Measurements from ENCODE around the gene NCK1. TPM values are rescaled to one million over a fixed set of nuclear protein-coding genes. Genes with fewer than 3 reads are reported as not detected.

The NCK1 gene
- total and polyA plus RNA-seq, 12 donors, result 7.6 to 31.8 (median 21.0) TPM

- TF ChIP-seq CTCF (IDR thresholded peaks at IDR 0.05), result no peak
- Histone ChIP-seq H3K4me1 (peaks cover 0 to 50% (median 25%) of the 10 kb centered on the region in 9 donors), H3K27ac (peak overlapping the region in 1 of 10 donors; percentile 27), H3K36me3 (peaks cover 0 to 16% (median 0%) of the 10 kb centered on the region in 9 donors), H3K4me3 (no peak overlapping the region), H3K27me3 (no peaks in the 10 kb centered on the region), H3K9me3 (peaks cover 0 to 10% (median 0%) of the 10 kb centered on the region in 11 donors)
- 66 to 74% methylated on average over 7 of the region's 7 CpGs for WGBS, 2 donors
- ATAC-seq, result no peak
- intact Hi-C loops (cut with DNase I), result loop anchor here in 1 of 10 donors (10.0 kb wide), 1 partner anchor 61 kb away; the partner anchor contains the start of gene NCK1
- DNase-seq, result no peak
Observed at GRCh38 chr3:136925425-136926190, 63.6 kb downstream of the NCK1 start.

DNA sequence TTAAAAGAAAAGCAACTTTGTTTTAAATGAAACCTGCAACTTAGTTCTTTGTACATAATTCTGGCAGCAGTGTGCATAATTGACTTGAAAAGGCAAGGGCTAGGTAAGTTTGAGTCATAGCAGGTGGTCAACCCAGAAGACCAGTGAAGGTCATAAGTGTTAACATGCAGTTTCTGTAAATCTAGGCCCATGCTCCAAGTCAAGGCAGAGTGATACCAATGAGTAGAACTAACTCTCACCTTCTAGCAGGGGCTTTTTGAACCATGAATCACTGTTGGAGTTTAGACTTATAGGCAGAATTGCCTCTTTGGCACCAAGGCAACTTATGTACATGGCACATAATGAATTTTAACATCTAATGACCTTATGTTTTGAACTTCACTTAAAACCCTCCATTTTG, 66.2 kb downstream of the NCK1 start:
- intact Hi-C loops (cut with DNase I), result loop anchor here in 1 of 10 donors (10.0 kb wide), 1 partner anchor 63 kb away; the partner anchor contains the start of gene NCK1
- DNase-seq, result no peak
- no peak for TF ChIP-seq CTCF (IDR thresholded peaks at IDR 0.05)
- Histone ChIP-seq H3K27ac (peak overlapping the region in 6 of 10 donors; percentile 9 to 74 (median 24)), H3K4me3 (no peak overlapping the region), H3K4me1 (peaks cover 0 to 62% (median 41%) of the 10 kb centered on the region in 9 donors), H3K9me3 (no peaks in the 10 kb centered on the region), H3K36me3 (peaks cover 0 to 16% (median 0%) of the 10 kb centered on the region in 9 donors), H3K27me3 (no peaks in the 10 kb centered on the region)
- no peak for ATAC-seq

DNA sequence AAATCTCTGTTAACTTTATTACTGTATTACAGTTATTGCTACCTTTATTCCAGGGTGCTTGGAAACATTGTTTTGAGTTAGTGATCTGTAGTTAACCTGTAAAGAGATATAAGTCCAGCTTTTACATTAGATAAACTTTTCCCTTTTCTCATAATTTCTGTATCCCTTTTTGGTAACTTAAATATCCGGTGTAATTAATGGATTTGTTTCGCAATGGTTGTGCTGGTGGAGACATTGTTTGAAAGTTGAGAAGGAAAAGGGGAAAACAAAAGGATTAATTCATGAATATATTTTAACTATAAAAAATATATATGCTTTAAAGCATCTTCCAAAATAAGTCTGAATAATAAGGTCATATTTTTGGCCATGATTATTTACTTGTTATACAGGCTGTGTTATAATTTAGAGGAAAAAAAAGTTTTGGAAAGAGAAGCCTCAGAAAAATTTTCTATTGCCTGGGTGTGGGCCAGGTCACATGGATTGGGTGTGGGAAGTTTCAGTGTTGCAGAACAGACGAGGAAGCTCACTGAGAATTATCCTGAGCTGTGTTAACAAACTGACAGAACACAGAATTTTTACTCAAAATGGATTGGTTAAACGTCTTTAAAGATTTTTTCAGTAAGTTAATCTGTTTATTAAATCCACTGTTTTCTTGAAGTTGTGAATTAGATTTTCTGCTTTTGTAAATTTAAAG, 68.1 kb downstream of the NCK1 start:
- no peaks in the 10 kb centered on the region for H3K27me3 ChIP-seq
- 33 to 42% methylated on average over 4 of the region's 4 CpGs for WGBS, 2 donors
- H3K4me3 ChIP-seq, result peak overlapping the region; percentile 14 to 51 (median 39)
- H3K4me1 ChIP-seq, result peaks cover 0 to 67% (median 43%) of the 10 kb centered on the region in 9 donors
- peaks cover 0 to 26% (median 0%) of the 10 kb centered on the region in 9 donors for H3K36me3 ChIP-seq
- peak; percentile 25 to 62 for DNase-seq
- peak in 7 of 8 donors; percentile 72 to 87 (median 84) for ATAC-seq
- no peak for TF ChIP-seq CTCF (IDR thresholded peaks at IDR 0.05)
- H3K27ac ChIP-seq, result peak overlapping the region in 9 of 10 donors; percentile 9 to 74 (median 47)
- intact Hi-C loops (cut with DNase I), result loop anchor here in 3 of 10 donors (5.0 to 10.0 kb wide), 2 partner anchors 65 to 68 kb away; partner anchors contain the start of gene NCK1 (in 3 of the 3)
- H3K9me3 ChIP-seq, result no peaks in the 10 kb centered on the region

DNA sequence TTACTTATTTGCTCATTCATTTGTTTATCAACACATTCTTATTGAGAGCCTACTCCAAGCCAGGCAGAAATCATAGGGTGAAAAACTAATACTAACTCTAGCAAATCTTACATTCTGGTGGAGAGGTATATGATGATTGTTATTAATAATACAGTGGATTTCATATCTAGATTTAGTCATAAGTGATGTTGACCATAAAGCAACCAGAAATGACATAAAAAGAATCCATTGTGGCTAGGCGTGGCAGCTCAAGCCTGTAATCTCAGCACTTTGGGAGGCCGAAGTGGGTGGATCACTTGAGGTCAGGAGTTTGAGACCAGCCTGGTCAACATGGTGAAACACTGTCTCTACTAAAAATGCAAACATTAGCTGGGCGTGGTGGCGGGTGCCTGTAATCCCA, 69.6 kb downstream of the NCK1 start:
- H3K4me1 ChIP-seq, result peaks cover 0 to 66% (median 39%) of the 10 kb centered on the region in 9 donors
- intact Hi-C loops (cut with DNase I), result loop anchor here in 2 of 10 donors (5.0 to 10.0 kb wide), 2 partner anchors 67 to 69 kb away; partner anchors contain the start of gene NCK1 (in 2 of the 2)

More for the DNA sequence above, 69.6 kb downstream of the NCK1 start:
- peak overlapping the region; percentile 14 to 51 (median 39) for H3K4me3 ChIP-seq
- peaks cover 0 to 34% (median 3%) of the 10 kb centered on the region in 9 donors for H3K36me3 ChIP-seq
- no peak for TF ChIP-seq CTCF (IDR thresholded peaks at IDR 0.05)
- peak overlapping the region in 6 of 10 donors; percentile 9 to 74 (median 56) for H3K27ac ChIP-seq
- DNase-seq, result no peak
- no peaks in the 10 kb centered on the region for H3K27me3 ChIP-seq
- ATAC-seq, result no peak
- 88 to 92% methylated on average over 4 of the region's 4 CpGs for WGBS, 2 donors
- no peaks in the 10 kb centered on the region for H3K9me3 ChIP-seq

Measured in heart right ventricle (tissue), 16 donors.